HCT116 (cell line): ENCODE measurements around the gene TTLL10. TPM values are rescaled to one million over a fixed set of nuclear protein-coding genes. Genes with fewer than 3 reads are reported as not detected.

ENCODE experiments used
- ATAC-seq: fragments of 200-7000 bp; cut with Tn5 transposase; 2 replicates; pipeline ENCODE4 v1.9.1; 2020; ENCODE audit warnings: mild to moderate bottlenecking, moderate library complexity
- BruUV-seq: library from RNA; stranded (reverse); fragments of 400-500 nt; replicated peaks from 2 replicates; lab custom pipeline; 2021; lab: Mats Ljungman, UMichigan
- CTCF ChIA-PET: fragments of 300-600 bp; sonication (Branson Sonifier 250); formaldehyde crosslinking; loops from one replicate; lab custom pipeline; 2021; ENCODE audit warnings: antibody characterized with exemption; lab: Charles Lee
- POLR2A ChIA-PET: fragments of 300-600, 350-600 bp; sonication (Branson Sonifier 250); formaldehyde crosslinking; loops from one replicate; lab custom pipeline; 2021; ENCODE audit warnings: antibody characterized with exemption; lab: Charles Lee
- RAD21 ChIA-PET, 2 experiments: fragments of 300-600 bp; sonication (Branson Sonifier 250); formaldehyde crosslinking; loops; one replicate each; lab custom pipeline; 2023; ENCODE audit warnings: low total read pairs in 2 of 2; ENCODE audit not compliant: uncharacterized antibody in 2 of 2, unreplicated experiment in 2 of 2, low non-redundant PET in 1 of 2; lab: Charles Lee
- DNase-seq: peaks from one replicate; pipeline ENCODE4 v3.0.0-alpha.2; 2010; ENCODE audit warnings: low read depth, low spot score
- H2AFZ ChIP-seq: fragments of 200-600 bp; shearing (Covaris generic), sonication (generic); 2 replicates; pipeline ENCODE4 v1.6.1; 2017; ENCODE audit warnings: low read depth, mixed run types, mixed read lengths, antibody characterized with exemption, low read length; ENCODE audit not compliant: poor library complexity, severe bottlenecking
- H3K27ac ChIP-seq: 2 replicates; pipeline ENCODE4 v1.5.1; 2012; ENCODE audit warnings: low read depth, low read length
- H3K27me3 ChIP-seq: fragments of 200-600 bp; sonication (generic); 2 replicates; pipeline ENCODE4 v1.6.1; 2016; ENCODE audit warnings: mixed run types, low read length, mixed read lengths; ENCODE audit not compliant: insufficient read depth
- H3K36me3 ChIP-seq, 2 experiments: fragments of 200-500 bp in 1 of 2; fragments of 200-600 bp in 1 of 2; sonication (Bioruptor generic) in 1 of 2; sonication (generic) in 1 of 2; 2 replicates each; pipeline versions ENCODE4 v1.5.1 to v1.6.1; 2014 to 2016; ENCODE audit warnings: low read length in 2 of 2, inconsistent platforms in 1 of 2, mixed read lengths in 1 of 2, mixed run types in 1 of 2; ENCODE audit not compliant: insufficient read depth in 2 of 2, control insufficient read depth in 1 of 2
- H3K4me1 ChIP-seq, 2 experiments: fragments of 200-600 bp in 1 of 2; sonication (generic) in 1 of 2; 2 replicates each; pipeline versions ENCODE4 v1.5.1 to v1.6.1; 2012 to 2017; ENCODE audit warnings: low read length in 2 of 2, inconsistent platforms in 1 of 2, mild to moderate bottlenecking in 1 of 2, mixed read lengths in 1 of 2, mixed run types in 1 of 2, moderate library complexity in 1 of 2; ENCODE audit not compliant: insufficient read depth in 2 of 2, control insufficient read depth in 1 of 2
- H3K4me2 ChIP-seq: fragments of 200-600 bp; sonication (generic); 2 replicates; pipeline ENCODE4 v1.6.1; 2017; ENCODE audit warnings: mixed run types, low read length, mixed read lengths
- H3K4me3 ChIP-seq, 2 experiments: fragments of 200-600 bp in 1 of 2; sonication (generic) in 1 of 2; replicated peaks in 1 of 2; 2 replicates each; pipeline ENCODE4 v1.5.1; 2011 to 2016; ENCODE audit warnings: low read length in 2 of 2, control low read depth in 1 of 2, low read depth in 1 of 2, mild to moderate bottlenecking in 1 of 2, mixed read lengths in 1 of 2, mixed run types in 1 of 2
- H3K79me2 ChIP-seq: fragments of 200-600 bp; sonication (generic); 2 replicates; pipeline ENCODE4 v1.6.1; 2017; ENCODE audit warnings: mild to moderate bottlenecking, mixed run types, low read length, moderate library complexity, mixed read lengths; ENCODE audit not compliant: insufficient read depth
- H3K9ac ChIP-seq: fragments of 200-600 bp; sonication (generic); 2 replicates; pipeline ENCODE4 v1.6.1; 2016; ENCODE audit warnings: low read length, mixed read lengths
- H3K9me2 ChIP-seq: fragments of 200-600 bp; sonication (generic), shearing (Covaris generic); 2 replicates; pipeline ENCODE4 v1.6.1; 2017; ENCODE audit warnings: mixed run types, mild to moderate bottlenecking, moderate library complexity; ENCODE audit not compliant: insufficient read depth
- H3K9me3 ChIP-seq, 2 experiments: fragments of 200-500 bp in 1 of 2; fragments of 200-600 bp in 1 of 2; sonication (Bioruptor generic) in 1 of 2; sonication (generic) in 1 of 2; 2 replicates each; pipeline ENCODE4 v1.6.1; 2014 to 2017; ENCODE audit warnings: low read length in 2 of 2, mixed read lengths in 2 of 2, inconsistent platforms in 1 of 2, low read depth in 1 of 2, mild to moderate bottlenecking in 1 of 2, mixed run types in 1 of 2, moderate library complexity in 1 of 2; ENCODE audit not compliant: control insufficient read depth in 1 of 2, insufficient read depth in 1 of 2
- H4K20me1 ChIP-seq: fragments of 200-600 bp; sonication (generic), shearing (Covaris generic); 2 replicates; pipeline ENCODE4 v1.6.1; 2017; ENCODE audit warnings: mixed run types, mild to moderate bottlenecking, moderate library complexity; ENCODE audit not compliant: insufficient read depth
- EGR1 ChIP-seq: IDR thresholded peaks from 2 replicates; pipeline ENCODE4 v1.6.1; 2012; ENCODE audit warnings: low read depth
- JUND ChIP-seq: IDR thresholded peaks from 2 replicates; pipeline ENCODE4 v1.6.1; 2012
- MAX ChIP-seq: IDR thresholded peaks from 2 replicates; pipeline ENCODE4 v1.6.1; 2012
- REST ChIP-seq: IDR thresholded peaks from 2 replicates; pipeline ENCODE4 v1.6.1; 2012; ENCODE audit warnings: low read depth
- SP1 ChIP-seq: IDR thresholded peaks from 2 replicates; pipeline ENCODE4 v1.6.1; 2012; ENCODE audit warnings: low read depth
- ZFX ChIP-seq: fragments of 450-650 bp; IDR thresholded peaks from 2 replicates; pipeline ENCODE4 v1.6.1; 2017
- ZNF274 ChIP-seq: fragments of 200-500 bp; sonication (Bioruptor generic); IDR thresholded peaks from 2 replicates; pipeline ENCODE4 v1.6.1; 2014; ENCODE audit warnings: mild to moderate bottlenecking, low read depth, low read length, inconsistent platforms
- intact Hi-C: fragments of 100-400 bp; cut with micrococcal nuclease; formaldehyde crosslinking; loops from 2 replicates; pipeline ENCODE4 v1.10.0; 2022
- total RNA-seq: library from RNA; stranded (reverse); gene quantifications from one replicate; pipeline ENCODE4 v1.2.1, GENCODE V29; 2021; ENCODE audit not compliant: unreplicated experiment

Gene TTLL10
- total RNA-seq, 1 experiment from 2014 or later, result 0.10 TPM

GRCh38 chr1:1182491-1183220 lies 9.0 kb downstream of the TTLL10 start:
- DNase-seq (no peak), ATAC-seq (no peak)
- peaks cover 0 to 9% of the 10 kb centered on the region in 2 experiments; a peak in 2 of 4 replicates for H3K4me1 ChIP-seq
- no peak for TF ChIP-seq MAX
- no peak for TF ChIP-seq ZFX
- no peak for TF ChIP-seq REST
- TF ChIP-seq JUND, result no peak
- TF ChIP-seq EGR1, result no peak
- no peak for TF ChIP-seq ZNF274
- TF ChIP-seq SP1, result no peak
- H3K27ac ChIP-seq, result no peak overlapping the region
- CTCF ChIA-PET, result no interaction called here
- POLR2A ChIA-PET, result no interaction called here
- H3K9me2 ChIP-seq, result no peaks in the 10 kb centered on the region
- H3K4me2 ChIP-seq, result no peak overlapping the region
- no peaks in the 10 kb centered on the region for H4K20me1 ChIP-seq
- H2AFZ ChIP-seq, result no peak overlapping the region
- H3K4me3 ChIP-seq, result no peak overlapping the region
- no peak overlapping the region for H3K9ac ChIP-seq
- BruUV-seq, result no TSS peak
- no peaks in the 10 kb centered on the region for H3K36me3 ChIP-seq
- intact Hi-C loops, result no loop called here
- RAD21 ChIA-PET, result no interaction called here
- no peaks in the 10 kb centered on the region for H3K9me3 ChIP-seq
- no peaks in the 10 kb centered on the region for H3K79me2 ChIP-seq
- no peaks in the 10 kb centered on the region for H3K27me3 ChIP-seq
